GM19023 (cell line): Measurements from ENCODE around the gene CSKMT.
"Not testable (repeated sequence)": the region's sequence is repeated elsewhere in the genome, so short reads cannot be mapped to it uniquely, and the experiment has no call there.

Experiments used
- ATAC-seq: cut with Tn5 transposase; IDR thresholded peaks from one replicate; pipeline ENCODE4 v1.9.1; 2021; ENCODE audit warnings: mild to moderate bottlenecking, moderate library complexity; ENCODE audit not compliant: unreplicated experiment

Gene CSKMT

GRCh38 chr11:62652161-62653006 is 12.7 kb upstream of the CSKMT start:
- ATAC-seq = no peak

- no peak for ATAC-seq
Measured at GRCh38 chr11:62654297-62654696, 10.8 kb upstream of the CSKMT start.

GRCh38 chr11:62656796-62657429 is 8.2 kb upstream of the CSKMT start:
- no peak for ATAC-seq

- ATAC-seq = peak; percentile 43
Measured at GRCh38 chr11:62664405-62665074, 572 bp upstream of the CSKMT start.

GRCh38 chr11:62665599-62666258 is 617 bp downstream of the CSKMT start:
- ATAC-seq = peak; percentile 31

- no peak for ATAC-seq
Measured at GRCh38 chr11:62666259-62666926, 1.3 kb downstream of the CSKMT start.

GRCh38 chr11:62667460-62667859 is 2.3 kb downstream of the CSKMT start:
- ATAC-seq = no peak

- no peak for ATAC-seq
Measured at GRCh38 chr11:62669420-62670161, 4.5 kb downstream of the CSKMT start.

- ATAC-seq = no peak
Measured at GRCh38 chr11:62671236-62671607, 6.1 kb downstream of the CSKMT start.

GRCh38 chr11:62671608-62672389 is 6.7 kb downstream of the CSKMT start, which contains the start of the genes LBHD1 and UQCC3:
Gene LBHD1 (minus strand): TSS chr11:62672267. CDS start chr11:62670031, 2,236 bp downstream.
Gene UQCC3 (plus strand): TSS chr11:62671673. CDS start chr11:62671746, 73 bp downstream.
- peak; percentile 68 for ATAC-seq

GRCh38 chr11:62673196-62673525 is 8.0 kb downstream of the CSKMT start:
- ATAC-seq = no peak

GRCh38 chr11:62675415-62675814 is 10.3 kb downstream of the CSKMT start:
- ATAC-seq = not testable (repeated sequence)

- no peak for ATAC-seq
Measured at GRCh38 chr11:62676698-62677097, 11.6 kb downstream of the CSKMT start.

- no peak for ATAC-seq
Measured at GRCh38 chr11:62677156-62677555, 12.0 kb downstream of the CSKMT start.

- no peak for ATAC-seq
Measured at GRCh38 chr11:62677714-62678113, 12.6 kb downstream of the CSKMT start.

GRCh38 chr11:62678433-62678769 is 13.3 kb downstream of the CSKMT start:
- no peak for ATAC-seq

- ATAC-seq = peak; percentile 59
Measured at GRCh38 chr11:62678770-62679696, 13.9 kb downstream of the CSKMT start, which contains the start of gene UBXN1. Gene UBXN1 (minus strand): TSS chr11:62679073. CDS start chr11:62678923, 150 bp downstream.

GRCh38 chr11:62680825-62681240 is 15.7 kb downstream of the CSKMT start:
- no peak for ATAC-seq
